ENCODE measurements around the gene IFNA8.
A peak's percentile ranks its signal among the peaks of the same experiment; 100 is the strongest.
"Not testable (repeated sequence)": the region's sequence is repeated elsewhere in the genome, so short reads cannot be mapped to it uniquely, and the experiment has no call there.

The IFNA8 gene

DNA sequence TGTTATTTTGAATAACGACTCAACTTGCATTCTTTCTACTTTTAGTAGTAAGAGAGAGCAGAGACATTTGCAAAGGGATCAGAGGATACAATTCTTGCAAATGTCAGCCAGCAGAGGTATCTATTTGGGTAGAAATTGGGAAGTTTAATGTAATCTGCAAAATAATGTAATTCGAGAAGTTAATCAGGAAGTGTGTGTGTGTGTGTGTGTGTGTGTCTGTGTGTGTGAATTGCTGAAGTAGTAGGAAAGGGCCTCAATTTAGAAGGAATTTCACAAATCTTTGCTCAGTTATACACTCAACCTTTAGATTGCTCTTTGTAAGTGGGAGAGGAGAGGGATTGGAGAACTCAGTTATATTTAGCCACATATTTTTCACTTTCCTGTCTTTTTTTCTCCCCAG lies 20.3 kb downstream of the IFNA8 start:
- DNase-seq = peak; percentile 18 to 51

- peak; percentile 63 to 67 for DNase-seq
Observed at GRCh38 chr9:21432672-21433425, 23.9 kb downstream of the IFNA8 start.

DNA sequence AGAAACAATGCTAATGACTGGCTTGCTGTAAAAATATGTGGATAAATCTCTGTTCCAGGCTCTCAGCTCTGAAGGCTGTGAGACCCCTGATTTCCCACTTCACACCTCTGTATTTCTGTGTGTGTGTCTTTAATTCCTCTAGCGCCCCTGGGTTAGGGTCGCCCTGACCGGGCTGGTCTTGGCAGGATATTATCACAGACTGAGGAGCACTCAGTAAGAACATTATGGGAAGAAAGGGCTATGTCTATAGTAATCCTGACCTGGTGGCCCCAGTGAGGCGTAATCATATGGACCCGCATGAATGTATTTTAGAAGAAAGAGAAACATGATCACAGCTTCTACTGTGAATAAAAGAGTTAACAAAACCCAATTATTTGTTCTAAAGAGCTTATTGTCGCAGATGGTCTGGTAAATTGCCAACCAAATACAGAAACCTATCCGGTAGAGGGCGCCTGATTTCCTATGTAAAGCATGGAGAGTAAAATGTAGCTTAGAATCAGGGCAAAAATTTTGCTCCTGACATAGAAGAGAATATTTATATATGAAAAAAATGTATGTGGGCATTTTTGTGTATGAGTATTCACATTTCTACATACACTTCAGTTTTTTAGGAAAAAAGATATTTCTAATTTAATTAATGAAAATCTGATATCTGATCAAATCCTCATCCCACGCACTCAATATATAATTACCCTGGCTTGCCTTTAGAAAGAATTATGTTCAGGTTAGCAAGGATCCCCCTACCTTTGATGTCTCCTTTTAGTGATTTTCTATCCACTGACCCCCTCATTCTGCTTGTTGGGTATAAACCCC lies 25.5 kb downstream of the IFNA8 start:
- DNase-seq = peak; percentile 33 to 87

GRCh38 chr9:21435015-21435383 lies 26.1 kb downstream of the IFNA8 start:
- DNase-seq = not testable (repeated sequence)

DNA sequence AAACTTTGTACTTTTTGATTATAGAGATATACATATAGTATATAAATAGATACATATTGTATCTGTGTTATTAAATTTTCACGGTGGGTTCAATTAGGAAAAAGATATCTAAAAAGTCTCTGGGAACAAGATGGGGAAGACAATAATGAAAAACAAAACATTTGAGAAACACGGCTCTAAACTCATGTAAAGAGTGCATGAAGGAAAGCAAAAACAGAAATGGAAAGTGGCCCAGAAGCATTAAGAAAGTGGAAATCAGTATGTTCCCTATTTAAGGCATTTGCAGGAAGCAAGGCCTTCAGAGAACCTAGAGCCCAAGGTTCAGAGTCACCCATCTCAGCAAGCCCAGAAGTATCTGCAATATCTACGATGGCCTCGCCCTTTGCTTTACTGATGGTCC lies 31.2 kb downstream of the IFNA8 start, which contains the start of gene IFNA1:
IFNA1 (plus strand) TSS at position 301 of the 400 bp plus-strand sequence; CDS start at position 370, 69 bp downstream.
- DNase-seq = peak in 1 of 2 donors; percentile 10

GRCh38 chr9:21443849-21444625 lies 35.1 kb downstream of the IFNA8 start:
- peak; percentile 81 to 84 for DNase-seq

- DNase-seq = not testable (repeated sequence)
Observed at GRCh38 chr9:21449312-21449711, 40.4 kb downstream of the IFNA8 start.

DNA sequence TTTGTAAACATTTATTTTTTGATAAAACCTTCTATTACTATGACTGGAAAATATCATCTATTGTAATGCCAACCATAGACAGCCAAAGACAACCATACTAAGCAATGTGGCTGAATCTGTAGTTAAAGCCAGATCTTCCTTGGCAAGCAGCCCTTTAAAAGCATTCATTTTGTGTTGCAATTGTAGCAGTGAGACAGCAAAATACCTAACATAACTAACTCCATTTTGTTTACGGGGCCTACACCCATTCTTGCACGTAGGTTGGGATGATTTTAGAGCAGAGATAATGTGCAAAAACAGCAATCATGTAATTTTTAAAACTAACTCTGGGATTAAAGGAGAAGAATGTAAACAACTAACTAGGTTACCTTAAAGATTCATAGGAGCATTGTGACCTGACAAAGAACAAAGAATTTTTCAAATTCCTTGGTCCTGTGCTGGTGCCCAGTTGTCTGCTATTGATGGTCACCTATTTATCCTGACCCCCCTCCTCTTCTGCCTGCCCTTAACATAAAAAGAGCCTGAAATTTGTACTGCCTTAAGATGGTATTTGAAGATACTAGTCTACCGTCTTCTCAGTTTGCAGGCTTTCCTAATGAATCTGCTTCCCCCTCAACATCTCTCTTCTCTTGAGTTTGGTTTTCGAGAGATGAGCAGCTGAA lies 41.9 kb downstream of the IFNA8 start:
- DNase-seq = no peak

DNA sequence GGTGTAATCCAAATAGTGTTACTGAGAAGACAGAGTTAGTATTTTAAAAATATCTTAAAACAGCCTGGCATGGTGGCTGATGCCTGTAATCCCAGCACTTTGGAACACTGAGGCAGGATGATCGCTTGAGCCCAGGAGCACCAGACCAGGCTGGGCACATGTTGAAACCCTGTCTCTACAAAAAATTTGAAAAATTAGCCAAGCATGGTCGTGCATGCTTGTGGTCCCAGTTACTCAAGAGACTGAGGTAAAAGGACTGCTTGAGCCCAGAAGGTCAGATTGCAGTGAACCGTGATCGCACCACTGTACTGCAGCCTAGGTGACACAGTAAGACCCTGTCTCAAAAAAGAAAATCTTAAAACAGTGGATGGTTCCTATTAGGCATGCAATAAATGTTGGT lies 43.8 kb downstream of the IFNA8 start:
- no peak for DNase-seq

DNA sequence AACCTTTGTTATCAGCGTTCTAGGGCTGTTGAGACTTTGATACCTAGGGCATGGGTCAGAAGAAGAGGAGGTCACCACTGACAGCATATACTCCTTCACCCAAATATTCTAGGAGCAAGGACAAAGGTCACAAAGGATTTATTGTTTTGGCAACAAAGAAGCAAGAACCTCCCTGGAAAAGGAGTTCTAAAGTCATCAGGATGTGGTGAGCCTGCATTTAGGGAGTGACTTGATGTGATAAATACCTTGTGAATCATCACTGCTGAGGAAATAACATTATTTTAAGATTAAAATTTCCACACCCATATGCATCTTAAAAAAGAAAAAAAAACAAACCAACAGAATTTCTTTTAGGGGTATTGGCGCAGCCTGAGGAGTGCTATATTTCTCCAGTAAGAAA lies 45.2 kb downstream of the IFNA8 start:
- DNase-seq = no peak

DNA sequence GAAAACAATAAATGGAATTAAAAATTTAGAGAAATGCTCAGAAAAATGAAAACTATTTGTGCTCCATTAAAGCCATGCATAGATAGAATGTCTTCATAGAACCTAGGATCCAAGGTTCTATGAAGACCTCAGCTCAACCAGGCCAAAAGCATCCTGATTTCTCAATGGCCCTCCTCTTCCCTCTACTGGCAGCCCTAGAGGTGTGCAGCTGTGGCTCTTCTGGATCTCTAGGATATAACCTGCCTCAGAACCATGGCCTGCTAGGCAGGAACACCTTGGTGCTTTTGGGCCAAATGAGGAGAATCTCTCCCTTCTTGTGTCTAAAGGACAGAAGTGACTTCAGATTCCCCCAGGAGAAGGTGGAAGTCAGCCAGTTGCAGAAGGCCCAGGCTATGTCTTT lies 46.4 kb downstream of the IFNA8 start:
- peak; percentile 24 to 50 for DNase-seq

Measured in inflammatory macrophage treated with lipopolysaccharide for 1 hour (primary cell).